MM.1S (cell line): ENCODE measurements around the gene BRS3.

Source experiments
- EZH2phosphoT487 ChIP-seq: fragments of 300-600 bp; sonication (generic); IDR thresholded peaks from 2 replicates; pipeline ENCODE4 v1.6.1; 2018; ENCODE audit warnings: antibody characterized with exemption, low read length
- TF ChIP-seq, protein P1 (sequence below): fragments of 300-600 bp; sonication (generic); IDR thresholded peaks from 2 replicates; pipeline ENCODE4 v1.5.1; 2016; ENCODE audit warnings: antibody characterized with exemption, low read length, mixed read lengths

DNA sequence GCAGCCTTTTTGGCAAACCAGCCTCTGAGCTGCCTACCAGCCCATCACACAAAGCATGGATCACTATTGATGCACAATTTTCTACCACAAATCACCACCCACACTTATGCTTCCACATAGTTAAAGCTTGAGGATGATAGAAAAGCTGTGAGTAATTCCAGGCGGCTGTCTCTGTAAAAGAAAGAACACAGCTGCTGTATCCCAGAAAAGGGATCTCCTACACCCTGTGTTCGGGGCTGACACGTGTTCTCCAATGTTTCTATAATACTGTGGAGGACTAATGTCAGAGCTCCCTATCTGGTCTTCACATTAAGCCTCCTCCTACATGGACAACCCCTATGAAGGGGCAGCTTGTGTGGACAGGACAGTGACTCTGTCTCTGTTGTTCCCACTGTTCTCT lies 12.5 kb upstream of the BRS3 start:
- no peak for TF ChIP-seq EZH2phosphoT487
- TF ChIP-seq, protein P1, sequence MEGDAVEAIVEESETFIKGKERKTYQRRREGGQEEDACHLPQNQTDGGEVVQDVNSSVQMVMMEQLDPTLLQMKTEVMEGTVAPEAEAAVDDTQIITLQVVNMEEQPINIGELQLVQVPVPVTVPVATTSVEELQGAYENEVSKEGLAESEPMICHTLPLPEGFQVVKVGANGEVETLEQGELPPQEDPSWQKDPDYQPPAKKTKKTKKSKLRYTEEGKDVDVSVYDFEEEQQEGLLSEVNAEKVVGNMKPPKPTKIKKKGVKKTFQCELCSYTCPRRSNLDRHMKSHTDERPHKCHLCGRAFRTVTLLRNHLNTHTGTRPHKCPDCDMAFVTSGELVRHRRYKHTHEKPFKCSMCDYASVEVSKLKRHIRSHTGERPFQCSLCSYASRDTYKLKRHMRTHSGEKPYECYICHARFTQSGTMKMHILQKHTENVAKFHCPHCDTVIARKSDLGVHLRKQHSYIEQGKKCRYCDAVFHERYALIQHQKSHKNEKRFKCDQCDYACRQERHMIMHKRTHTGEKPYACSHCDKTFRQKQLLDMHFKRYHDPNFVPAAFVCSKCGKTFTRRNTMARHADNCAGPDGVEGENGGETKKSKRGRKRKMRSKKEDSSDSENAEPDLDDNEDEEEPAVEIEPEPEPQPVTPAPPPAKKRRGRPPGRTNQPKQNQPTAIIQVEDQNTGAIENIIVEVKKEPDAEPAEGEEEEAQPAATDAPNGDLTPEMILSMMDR = no peak
